ENCODE measurements around the gene CDH4.

- TF ChIP-seq MYNN (IDR thresholded peaks at IDR 0.05), result no peak
- no peak for TF ChIP-seq MYNN (CRISPR knock-in tag; IDR thresholded peaks at IDR 0.05)
- no peak for TF ChIP-seq CTCF (IDR thresholded peaks at IDR 0.05 in 2 of 3, conservative IDR thresholded peaks at IDR 0.05 in 1 of 3; ENCODE audit: insufficient read depth in 2 of 3, low read depth in 1 of 3, low read length in 3 of 3)
- TF ChIP-seq TAF1 (IDR thresholded peaks at IDR 0.05; ENCODE audit: control insufficient read depth, extremely low read depth, insufficient read depth, low read length, severe bottlenecking), result no peak
- TF ChIP-seq BCLAF1 (IDR thresholded peaks at IDR 0.05; ENCODE audit: borderline replicate concordance in 1 of 2, control insufficient read depth in 1 of 2, low read depth in 2 of 2, low read length in 1 of 2), result no peak
- TF ChIP-seq FOXJ3 (CRISPR knock-in tag; IDR thresholded peaks at IDR 0.05), result no peak
- TF ChIP-seq POLR2A (conservative IDR thresholded peaks at IDR 0.05), result no peak
- TF ChIP-seq DIDO1 (tag; IDR thresholded peaks at IDR 0.05; ENCODE audit: low read depth), result no peak
These were observed 189.5 kb downstream of the CDH4 start for GRCh38 chr20:61441537-61441936.
